Measurements from ENCODE around the gene PACSIN2.
A peak's percentile ranks its signal among the peaks of the same experiment; 100 is the strongest.

The PACSIN2 gene

DNA sequence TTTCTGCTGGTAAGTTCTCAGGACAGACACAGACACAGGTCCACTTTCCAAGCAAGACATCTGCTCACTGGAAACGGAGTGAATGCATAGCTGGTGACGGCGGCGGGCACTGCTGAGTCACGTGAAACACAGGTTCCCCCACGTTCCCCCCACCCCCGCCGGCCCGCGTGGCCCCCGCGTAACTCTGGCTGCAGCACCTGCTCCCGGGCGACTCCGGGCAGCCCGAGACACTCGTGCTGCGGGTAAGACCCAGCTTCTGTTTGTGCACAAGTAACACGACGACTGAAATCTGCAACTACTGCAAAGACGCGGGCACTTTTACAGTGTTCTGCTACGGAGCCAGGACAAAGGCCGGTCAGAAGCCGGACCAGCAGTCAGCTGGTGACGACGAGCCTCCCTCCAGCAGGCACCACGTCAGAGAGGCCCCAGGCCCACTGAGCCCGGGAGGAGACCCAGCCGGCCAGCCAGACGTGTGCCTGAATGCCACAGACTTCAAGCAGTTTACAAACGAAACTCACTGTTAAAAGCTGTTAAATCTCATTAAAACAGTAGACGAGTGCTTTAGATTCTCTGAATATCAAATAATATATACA is 145.0 kb downstream of the PACSIN2 start:
- no peak for DNase-seq (ENCODE audit: low read depth in 1 of 2, low spot score in 1 of 2)
- H3K4me3 ChIP-seq (replicated peaks; ENCODE audit: insufficient read depth, low read length) = no peak overlapping the region
- no peaks in the 10 kb centered on the region for H3K27me3 ChIP-seq (ENCODE audit: insufficient read depth, poor library complexity, severe bottlenecking)
- no peak overlapping the region for H3K27ac ChIP-seq (replicated peaks)
- TF ChIP-seq, protein P1, sequence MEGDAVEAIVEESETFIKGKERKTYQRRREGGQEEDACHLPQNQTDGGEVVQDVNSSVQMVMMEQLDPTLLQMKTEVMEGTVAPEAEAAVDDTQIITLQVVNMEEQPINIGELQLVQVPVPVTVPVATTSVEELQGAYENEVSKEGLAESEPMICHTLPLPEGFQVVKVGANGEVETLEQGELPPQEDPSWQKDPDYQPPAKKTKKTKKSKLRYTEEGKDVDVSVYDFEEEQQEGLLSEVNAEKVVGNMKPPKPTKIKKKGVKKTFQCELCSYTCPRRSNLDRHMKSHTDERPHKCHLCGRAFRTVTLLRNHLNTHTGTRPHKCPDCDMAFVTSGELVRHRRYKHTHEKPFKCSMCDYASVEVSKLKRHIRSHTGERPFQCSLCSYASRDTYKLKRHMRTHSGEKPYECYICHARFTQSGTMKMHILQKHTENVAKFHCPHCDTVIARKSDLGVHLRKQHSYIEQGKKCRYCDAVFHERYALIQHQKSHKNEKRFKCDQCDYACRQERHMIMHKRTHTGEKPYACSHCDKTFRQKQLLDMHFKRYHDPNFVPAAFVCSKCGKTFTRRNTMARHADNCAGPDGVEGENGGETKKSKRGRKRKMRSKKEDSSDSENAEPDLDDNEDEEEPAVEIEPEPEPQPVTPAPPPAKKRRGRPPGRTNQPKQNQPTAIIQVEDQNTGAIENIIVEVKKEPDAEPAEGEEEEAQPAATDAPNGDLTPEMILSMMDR (IDR thresholded peaks at IDR 0.05; ENCODE audit: insufficient read depth, low read length) = no peak
- TF ChIP-seq POLR2AphosphoS5 (IDR thresholded peaks at IDR 0.05; ENCODE audit: low read depth) = no peak
- no peak for TF ChIP-seq GABPA (IDR thresholded peaks at IDR 0.05; ENCODE audit: low read depth)
- TF ChIP-seq SPI1 (IDR thresholded peaks at IDR 0.05; ENCODE audit: borderline replicate concordance, low read depth) = no peak
- TF ChIP-seq, protein P2, sequence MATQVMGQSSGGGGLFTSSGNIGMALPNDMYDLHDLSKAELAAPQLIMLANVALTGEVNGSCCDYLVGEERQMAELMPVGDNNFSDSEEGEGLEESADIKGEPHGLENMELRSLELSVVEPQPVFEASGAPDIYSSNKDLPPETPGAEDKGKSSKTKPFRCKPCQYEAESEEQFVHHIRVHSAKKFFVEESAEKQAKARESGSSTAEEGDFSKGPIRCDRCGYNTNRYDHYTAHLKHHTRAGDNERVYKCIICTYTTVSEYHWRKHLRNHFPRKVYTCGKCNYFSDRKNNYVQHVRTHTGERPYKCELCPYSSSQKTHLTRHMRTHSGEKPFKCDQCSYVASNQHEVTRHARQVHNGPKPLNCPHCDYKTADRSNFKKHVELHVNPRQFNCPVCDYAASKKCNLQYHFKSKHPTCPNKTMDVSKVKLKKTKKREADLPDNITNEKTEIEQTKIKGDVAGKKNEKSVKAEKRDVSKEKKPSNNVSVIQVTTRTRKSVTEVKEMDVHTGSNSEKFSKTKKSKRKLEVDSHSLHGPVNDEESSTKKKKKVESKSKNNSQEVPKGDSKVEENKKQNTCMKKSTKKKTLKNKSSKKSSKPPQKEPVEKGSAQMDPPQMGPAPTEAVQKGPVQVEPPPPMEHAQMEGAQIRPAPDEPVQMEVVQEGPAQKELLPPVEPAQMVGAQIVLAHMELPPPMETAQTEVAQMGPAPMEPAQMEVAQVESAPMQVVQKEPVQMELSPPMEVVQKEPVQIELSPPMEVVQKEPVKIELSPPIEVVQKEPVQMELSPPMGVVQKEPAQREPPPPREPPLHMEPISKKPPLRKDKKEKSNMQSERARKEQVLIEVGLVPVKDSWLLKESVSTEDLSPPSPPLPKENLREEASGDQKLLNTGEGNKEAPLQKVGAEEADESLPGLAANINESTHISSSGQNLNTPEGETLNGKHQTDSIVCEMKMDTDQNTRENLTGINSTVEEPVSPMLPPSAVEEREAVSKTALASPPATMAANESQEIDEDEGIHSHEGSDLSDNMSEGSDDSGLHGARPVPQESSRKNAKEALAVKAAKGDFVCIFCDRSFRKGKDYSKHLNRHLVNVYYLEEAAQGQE (IDR thresholded peaks at IDR 0.05; ENCODE audit: insufficient replicate concordance, low read depth) = no peak

DNA sequence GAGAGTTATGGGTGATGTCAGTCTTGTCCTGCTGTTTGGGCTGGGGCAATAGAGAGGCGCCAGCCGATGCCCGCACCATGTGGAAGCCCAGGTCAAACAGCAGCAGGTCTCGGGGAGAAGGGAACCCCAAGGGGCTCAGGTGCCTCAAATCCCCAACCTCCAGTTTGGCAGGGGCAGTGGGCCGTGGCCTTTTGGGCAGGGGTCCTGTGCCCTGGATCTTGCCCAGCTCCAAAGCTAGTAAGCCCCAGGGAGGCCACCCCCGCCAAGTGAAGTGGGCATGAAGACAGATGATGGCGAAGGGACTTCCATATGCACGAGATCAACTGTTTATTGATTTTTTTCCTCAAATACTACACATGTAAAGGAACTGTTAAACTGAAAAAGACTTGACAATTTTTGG is 145.5 kb downstream of the PACSIN2 start:
- H3K27me3 ChIP-seq (ENCODE audit: insufficient read depth, poor library complexity, severe bottlenecking) = no peaks in the 10 kb centered on the region
- H3K27ac ChIP-seq (replicated peaks) = no peak overlapping the region
- TF ChIP-seq, protein P2 (IDR thresholded peaks at IDR 0.05; ENCODE audit: insufficient replicate concordance, low read depth) = no peak
- TF ChIP-seq, protein P1 (IDR thresholded peaks at IDR 0.05; ENCODE audit: insufficient read depth, low read length) = no peak
- TF ChIP-seq GABPA (IDR thresholded peaks at IDR 0.05; ENCODE audit: low read depth) (no peak), SPI1 (IDR thresholded peaks at IDR 0.05; ENCODE audit: borderline replicate concordance, low read depth) (no peak), POLR2AphosphoS5 (IDR thresholded peaks at IDR 0.05; ENCODE audit: low read depth) (no peak)
- DNase-seq (ENCODE audit: low read depth in 1 of 2, low spot score in 1 of 2) = no peak
- H3K4me3 ChIP-seq (replicated peaks; ENCODE audit: insufficient read depth, low read length) = no peak overlapping the region

DNA sequence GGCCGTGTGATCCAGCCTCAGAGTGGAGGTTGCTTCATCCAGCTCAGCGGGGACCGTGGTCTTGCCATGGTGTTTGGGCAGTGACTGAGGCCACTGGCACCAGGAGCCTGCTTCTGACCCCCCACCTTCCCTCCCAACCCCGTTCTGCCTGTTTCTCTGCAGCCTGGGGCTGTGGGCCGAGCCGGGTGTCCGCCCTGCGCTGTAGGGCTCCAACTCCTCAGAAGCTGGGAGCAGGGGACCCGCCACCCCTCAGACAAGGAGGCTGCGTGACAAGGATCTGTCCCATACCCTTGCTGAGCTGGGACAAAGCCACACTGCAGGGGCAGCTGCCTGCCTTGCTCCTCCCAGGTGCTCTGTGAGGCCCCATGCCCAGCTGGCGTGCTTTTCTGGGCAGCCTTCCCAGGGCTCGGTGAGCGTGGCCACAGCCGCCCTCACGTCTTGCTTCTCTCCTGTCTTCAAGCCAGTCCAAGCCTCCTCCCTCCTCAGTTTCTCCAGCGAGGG is 146.1 kb downstream of the PACSIN2 start:
- no peak overlapping the region for H3K4me3 ChIP-seq (replicated peaks; ENCODE audit: insufficient read depth, low read length)
- H3K27ac ChIP-seq (replicated peaks) = no peak overlapping the region
- DNase-seq (ENCODE audit: low read depth in 1 of 2, low spot score in 1 of 2) = no peak
- TF ChIP-seq SPI1 (IDR thresholded peaks at IDR 0.05; ENCODE audit: borderline replicate concordance, low read depth) (no peak), POLR2AphosphoS5 (IDR thresholded peaks at IDR 0.05; ENCODE audit: low read depth) (peak; percentile 18; the same call in 1 of the 2 replicates), GABPA (IDR thresholded peaks at IDR 0.05; ENCODE audit: low read depth) (no peak)
- TF ChIP-seq, protein P1 (IDR thresholded peaks at IDR 0.05; ENCODE audit: insufficient read depth, low read length) = no peak
- TF ChIP-seq, protein P2 (IDR thresholded peaks at IDR 0.05; ENCODE audit: insufficient replicate concordance, low read depth) = no peak
- H3K27me3 ChIP-seq (ENCODE audit: insufficient read depth, poor library complexity, severe bottlenecking) = no peaks in the 10 kb centered on the region
